Measurements from ENCODE around the gene NCOR1. TPM values are rescaled to one million over a fixed set of nuclear protein-coding genes. Genes with fewer than 3 reads are reported as not detected.

Gene NCOR1
- total and polyA plus RNA-seq, 2 of the 13 experiments (the other 11 are each of a cell fraction or from before 2014, with no cell fraction given), result 57.0 to 71.7 TPM

DNA sequence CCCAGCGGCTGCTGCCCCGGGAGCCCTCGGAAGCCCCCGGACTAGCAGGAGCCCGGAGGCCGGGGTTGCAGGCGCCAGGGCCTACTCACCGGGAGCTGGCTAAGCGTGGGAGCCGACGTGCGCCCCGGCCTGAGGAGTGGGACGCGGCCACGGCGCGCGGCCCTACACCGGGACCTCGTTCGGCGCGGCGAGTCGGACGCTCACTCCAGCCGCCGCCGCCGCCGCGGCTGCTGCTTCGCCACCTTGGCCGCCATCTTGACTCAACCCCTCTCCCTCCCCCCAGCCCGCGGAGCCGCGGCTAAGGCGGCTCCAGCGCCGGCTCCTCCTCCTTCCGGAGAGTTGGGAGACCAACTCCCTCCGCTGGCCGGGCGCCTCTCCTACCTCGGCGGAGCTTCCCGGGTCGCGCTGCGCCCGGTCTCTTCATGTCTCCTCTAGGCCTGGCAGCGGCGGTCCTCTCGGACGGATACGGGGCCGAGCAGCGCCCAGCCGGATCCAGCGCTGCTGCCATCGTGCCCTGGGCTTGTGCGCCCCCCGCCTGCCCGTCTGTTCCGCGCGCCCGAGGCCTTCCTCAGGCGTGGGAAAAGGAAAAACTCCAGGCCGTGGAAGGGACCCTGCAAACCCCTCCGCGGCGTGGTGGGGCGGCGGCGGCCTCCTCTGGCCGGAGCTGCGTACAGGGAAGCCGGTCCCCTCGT lies at the start of gene NCOR1 (continued):
- TF ChIP-seq, protein P1, sequence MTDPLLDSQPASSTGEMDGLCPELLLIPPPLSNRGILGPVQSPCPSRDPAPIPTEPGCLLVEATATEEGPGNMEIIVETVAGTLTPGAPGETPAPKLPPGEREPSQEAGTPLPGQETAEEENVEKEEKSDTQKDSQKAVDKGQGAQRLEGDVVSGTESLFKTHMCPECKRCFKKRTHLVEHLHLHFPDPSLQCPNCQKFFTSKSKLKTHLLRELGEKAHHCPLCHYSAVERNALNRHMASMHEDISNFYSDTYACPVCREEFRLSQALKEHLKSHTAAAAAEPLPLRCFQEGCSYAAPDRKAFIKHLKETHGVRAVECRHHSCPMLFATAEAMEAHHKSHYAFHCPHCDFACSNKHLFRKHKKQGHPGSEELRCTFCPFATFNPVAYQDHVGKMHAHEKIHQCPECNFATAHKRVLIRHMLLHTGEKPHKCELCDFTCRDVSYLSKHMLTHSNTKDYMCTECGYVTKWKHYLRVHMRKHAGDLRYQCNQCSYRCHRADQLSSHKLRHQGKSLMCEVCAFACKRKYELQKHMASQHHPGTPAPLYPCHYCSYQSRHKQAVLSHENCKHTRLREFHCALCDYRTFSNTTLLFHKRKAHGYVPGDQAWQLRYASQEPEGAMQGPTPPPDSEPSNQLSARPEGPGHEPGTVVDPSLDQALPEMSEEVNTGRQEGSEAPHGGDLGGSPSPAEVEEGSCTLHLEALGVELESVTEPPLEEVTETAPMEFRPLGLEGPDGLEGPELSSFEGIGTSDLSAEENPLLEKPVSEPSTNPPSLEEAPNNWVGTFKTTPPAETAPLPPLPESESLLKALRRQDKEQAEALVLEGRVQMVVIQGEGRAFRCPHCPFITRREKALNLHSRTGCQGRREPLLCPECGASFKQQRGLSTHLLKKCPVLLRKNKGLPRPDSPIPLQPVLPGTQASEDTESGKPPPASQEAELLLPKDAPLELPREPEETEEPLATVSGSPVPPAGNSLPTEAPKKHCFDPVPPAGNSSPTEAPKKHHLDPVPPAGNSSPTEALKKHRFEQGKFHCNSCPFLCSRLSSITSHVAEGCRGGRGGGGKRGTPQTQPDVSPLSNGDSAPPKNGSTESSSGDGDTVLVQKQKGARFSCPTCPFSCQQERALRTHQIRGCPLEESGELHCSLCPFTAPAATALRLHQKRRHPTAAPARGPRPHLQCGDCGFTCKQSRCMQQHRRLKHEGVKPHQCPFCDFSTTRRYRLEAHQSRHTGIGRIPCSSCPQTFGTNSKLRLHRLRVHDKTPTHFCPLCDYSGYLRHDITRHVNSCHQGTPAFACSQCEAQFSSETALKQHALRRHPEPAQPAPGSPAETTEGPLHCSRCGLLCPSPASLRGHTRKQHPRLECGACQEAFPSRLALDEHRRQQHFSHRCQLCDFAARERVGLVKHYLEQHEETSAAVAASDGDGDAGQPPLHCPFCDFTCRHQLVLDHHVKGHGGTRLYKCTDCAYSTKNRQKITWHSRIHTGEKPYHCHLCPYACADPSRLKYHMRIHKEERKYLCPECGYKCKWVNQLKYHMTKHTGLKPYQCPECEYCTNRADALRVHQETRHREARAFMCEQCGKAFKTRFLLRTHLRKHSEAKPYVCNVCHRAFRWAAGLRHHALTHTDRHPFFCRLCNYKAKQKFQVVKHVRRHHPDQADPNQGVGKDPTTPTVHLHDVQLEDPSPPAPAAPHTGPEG (CRISPR knock-in tag; IDR thresholded peaks at IDR 0.05), result no peak
- no peak; the same call in 1 of the 2 replicates for TF ChIP-seq ZNF550 (CRISPR knock-in tag; IDR thresholded peaks at IDR 0.05; ENCODE audit: borderline replicate concordance)
- peak; percentile 81 for TF ChIP-seq ATF7-NPFF (CRISPR knock-in tag; IDR thresholded peaks at IDR 0.05; ENCODE audit: low read depth)
- TF ChIP-seq ZNF136 (CRISPR knock-in tag; IDR thresholded peaks at IDR 0.05; ENCODE audit: low read depth), result no peak
- TF ChIP-seq PTBP1 (IDR thresholded peaks at IDR 0.05; ENCODE audit: low read depth, low read length, poor library complexity, severe bottlenecking), result no peak
- TF ChIP-seq GZF1 (CRISPR knock-in tag; IDR thresholded peaks at IDR 0.05), result peak; percentile 43; the same call in 1 of the 2 replicates
- TF ChIP-seq ZHX1 (CRISPR knock-in tag; IDR thresholded peaks at IDR 0.05; ENCODE audit: low read depth), result peak; percentile 69
- no peak for TF ChIP-seq ZNF660 (CRISPR knock-in tag; IDR thresholded peaks at IDR 0.05; ENCODE audit: borderline replicate concordance, low read depth)
- TF ChIP-seq, protein P2, sequence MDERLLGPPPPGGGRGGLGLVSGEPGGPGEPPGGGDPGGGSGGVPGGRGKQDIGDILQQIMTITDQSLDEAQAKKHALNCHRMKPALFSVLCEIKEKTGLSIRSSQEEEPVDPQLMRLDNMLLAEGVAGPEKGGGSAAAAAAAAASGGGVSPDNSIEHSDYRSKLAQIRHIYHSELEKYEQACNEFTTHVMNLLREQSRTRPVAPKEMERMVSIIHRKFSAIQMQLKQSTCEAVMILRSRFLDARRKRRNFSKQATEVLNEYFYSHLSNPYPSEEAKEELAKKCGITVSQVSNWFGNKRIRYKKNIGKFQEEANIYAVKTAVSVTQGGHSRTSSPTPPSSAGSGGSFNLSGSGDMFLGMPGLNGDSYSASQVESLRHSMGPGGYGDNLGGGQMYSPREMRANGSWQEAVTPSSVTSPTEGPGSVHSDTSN (CRISPR knock-in tag; IDR thresholded peaks at IDR 0.05), result no peak
- TF ChIP-seq ZNF839 (CRISPR knock-in tag; IDR thresholded peaks at IDR 0.05; ENCODE audit: borderline replicate concordance), result no peak
- peak; percentile 69 for TF ChIP-seq TFDP2 (CRISPR knock-in tag; IDR thresholded peaks at IDR 0.05)
- TF ChIP-seq ZNF18 (CRISPR knock-in tag; IDR thresholded peaks at IDR 0.05; ENCODE audit: insufficient replicate concordance), result peak; percentile 75
- no peak for TF ChIP-seq ZBTB34 (CRISPR knock-in tag; IDR thresholded peaks at IDR 0.05)
